GM13977 (cell line): ENCODE measurements around the gene GAS2L1.
"Not testable (repeated sequence)": the region's sequence is repeated elsewhere in the genome, so short reads cannot be mapped to it uniquely, and the experiment has no call there.

Source experiments
- DNase-seq: peaks from one replicate; pipeline ENCODE4 v3.0.0; 2012; ENCODE audit warnings: low spot score
- in situ Hi-C: fragments of 300-500 bp; cut with MboI; formaldehyde crosslinking; loops from one replicate; pipeline ENCODE4 v1.12.0; 2022; ENCODE audit warnings: low sequenced_read_pairs, low pct_unique_long_range_greater_than_20kb, mixed read lengths, inconsistent platforms; ENCODE audit not compliant: unreplicated experiment
- TF ChIP-seq, protein P1 (sequence below): IDR thresholded peaks from 2 replicates; pipeline ENCODE4 v1.5.1; 2012; ENCODE audit warnings: mild to moderate bottlenecking, control low read depth; ENCODE audit not compliant: insufficient read depth; ENCODE audit errors: extremely low read depth, missing control alignments

GAS2L1 gene

GRCh38 chr22:29353286-29353685 is 46.8 kb downstream of the GAS2L1 start:
- in situ Hi-C loops = no loop called here
- TF ChIP-seq, protein P1, sequence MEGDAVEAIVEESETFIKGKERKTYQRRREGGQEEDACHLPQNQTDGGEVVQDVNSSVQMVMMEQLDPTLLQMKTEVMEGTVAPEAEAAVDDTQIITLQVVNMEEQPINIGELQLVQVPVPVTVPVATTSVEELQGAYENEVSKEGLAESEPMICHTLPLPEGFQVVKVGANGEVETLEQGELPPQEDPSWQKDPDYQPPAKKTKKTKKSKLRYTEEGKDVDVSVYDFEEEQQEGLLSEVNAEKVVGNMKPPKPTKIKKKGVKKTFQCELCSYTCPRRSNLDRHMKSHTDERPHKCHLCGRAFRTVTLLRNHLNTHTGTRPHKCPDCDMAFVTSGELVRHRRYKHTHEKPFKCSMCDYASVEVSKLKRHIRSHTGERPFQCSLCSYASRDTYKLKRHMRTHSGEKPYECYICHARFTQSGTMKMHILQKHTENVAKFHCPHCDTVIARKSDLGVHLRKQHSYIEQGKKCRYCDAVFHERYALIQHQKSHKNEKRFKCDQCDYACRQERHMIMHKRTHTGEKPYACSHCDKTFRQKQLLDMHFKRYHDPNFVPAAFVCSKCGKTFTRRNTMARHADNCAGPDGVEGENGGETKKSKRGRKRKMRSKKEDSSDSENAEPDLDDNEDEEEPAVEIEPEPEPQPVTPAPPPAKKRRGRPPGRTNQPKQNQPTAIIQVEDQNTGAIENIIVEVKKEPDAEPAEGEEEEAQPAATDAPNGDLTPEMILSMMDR = no peak
- DNase-seq = no peak

- no peak for DNase-seq
- in situ Hi-C loops = no loop called here
- TF ChIP-seq, protein P1 = no peak
Observed at GRCh38 chr22:29353860-29354259, 47.4 kb downstream of the GAS2L1 start.

DNA sequence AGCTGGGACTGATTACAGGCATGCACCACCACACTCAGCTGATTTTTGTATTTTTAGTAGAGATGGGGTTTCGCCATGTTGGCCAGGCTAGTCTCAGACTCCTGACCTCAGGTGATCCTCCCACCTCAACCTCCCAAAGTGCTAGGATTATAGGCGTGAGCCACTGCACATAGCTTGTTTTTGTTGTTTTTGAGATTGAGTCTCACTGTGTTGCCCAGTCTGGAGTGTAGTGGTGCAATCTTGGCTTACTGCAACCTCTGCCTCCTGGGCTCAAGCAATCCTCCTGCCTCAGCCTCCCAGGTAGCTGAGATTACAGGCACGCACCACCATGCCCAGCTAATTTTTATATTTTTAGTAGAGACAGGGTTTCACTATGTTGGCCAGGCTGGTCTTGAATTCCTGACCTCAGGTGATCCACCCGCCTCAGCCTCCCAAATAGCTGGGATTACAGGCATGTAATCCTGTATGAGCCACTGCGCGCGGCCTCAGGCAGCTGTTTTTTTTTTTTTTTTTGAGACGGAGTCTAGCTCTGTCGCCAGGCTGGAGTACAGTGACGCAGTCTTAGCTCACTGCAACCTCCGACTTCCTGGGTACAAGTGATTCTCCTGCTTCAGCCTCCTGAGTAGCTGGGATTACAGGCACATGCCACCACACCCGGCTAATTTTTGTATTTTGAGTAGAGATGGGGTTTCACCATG is 50.9 kb downstream of the GAS2L1 start:
- DNase-seq, in situ Hi-C loops: not testable (repeated sequence)

- TF ChIP-seq, protein P1 = peak; percentile 31
- in situ Hi-C loops = no loop called here
- DNase-seq = no peak
Observed at GRCh38 chr22:29359469-29359868, 53.0 kb downstream of the GAS2L1 start.
